ENCODE measurements around the gene CKMT2. TPM values are rescaled to one million over a fixed set of nuclear protein-coding genes. Genes with fewer than 3 reads are reported as not detected.
"Not testable (repeated sequence)": the region's sequence is repeated elsewhere in the genome, so short reads cannot be mapped to it uniquely, and the experiment has no call there.

CKMT2 gene
- polyA plus RNA-seq, 1 experiment, result 0.11 TPM

DNA sequence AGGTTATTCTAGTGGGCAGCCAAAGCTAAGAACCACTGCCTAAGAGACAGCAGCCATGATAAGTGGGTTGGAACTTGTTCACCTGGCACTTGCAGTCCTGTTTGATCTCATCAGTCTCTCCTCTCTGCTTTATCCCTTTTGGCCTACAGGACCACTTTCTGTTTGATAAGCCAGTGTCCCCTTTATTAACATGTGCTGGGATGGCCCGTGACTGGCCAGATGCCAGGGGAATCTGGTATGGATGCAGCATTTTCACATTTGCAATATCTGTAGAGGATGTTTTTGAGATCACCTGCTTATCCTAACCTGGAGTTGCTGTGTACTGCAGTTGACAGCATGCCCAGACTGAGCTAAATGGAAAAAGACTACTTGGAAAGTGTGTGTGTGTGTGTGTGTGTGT is 23.6 kb downstream of the CKMT2 start:
- no peak overlapping the region for H3K4me3 ChIP-seq (ENCODE audit: low read depth, low read length)
- TF ChIP-seq, protein P1, sequence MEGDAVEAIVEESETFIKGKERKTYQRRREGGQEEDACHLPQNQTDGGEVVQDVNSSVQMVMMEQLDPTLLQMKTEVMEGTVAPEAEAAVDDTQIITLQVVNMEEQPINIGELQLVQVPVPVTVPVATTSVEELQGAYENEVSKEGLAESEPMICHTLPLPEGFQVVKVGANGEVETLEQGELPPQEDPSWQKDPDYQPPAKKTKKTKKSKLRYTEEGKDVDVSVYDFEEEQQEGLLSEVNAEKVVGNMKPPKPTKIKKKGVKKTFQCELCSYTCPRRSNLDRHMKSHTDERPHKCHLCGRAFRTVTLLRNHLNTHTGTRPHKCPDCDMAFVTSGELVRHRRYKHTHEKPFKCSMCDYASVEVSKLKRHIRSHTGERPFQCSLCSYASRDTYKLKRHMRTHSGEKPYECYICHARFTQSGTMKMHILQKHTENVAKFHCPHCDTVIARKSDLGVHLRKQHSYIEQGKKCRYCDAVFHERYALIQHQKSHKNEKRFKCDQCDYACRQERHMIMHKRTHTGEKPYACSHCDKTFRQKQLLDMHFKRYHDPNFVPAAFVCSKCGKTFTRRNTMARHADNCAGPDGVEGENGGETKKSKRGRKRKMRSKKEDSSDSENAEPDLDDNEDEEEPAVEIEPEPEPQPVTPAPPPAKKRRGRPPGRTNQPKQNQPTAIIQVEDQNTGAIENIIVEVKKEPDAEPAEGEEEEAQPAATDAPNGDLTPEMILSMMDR (IDR thresholded peaks at IDR 0.05; ENCODE audit: low read depth, low read length), result no peak
- peaks cover 4% of the 10 kb centered on the region; the same call in 1 of the 2 replicates for H3K9me3 ChIP-seq (ENCODE audit: control insufficient read depth, insufficient read depth, low read length)
- no peak overlapping the region for H3K27ac ChIP-seq (ENCODE audit: low read depth, low read length)
- no peaks in the 10 kb centered on the region for H3K27me3 ChIP-seq (ENCODE audit: control insufficient read depth, insufficient read depth, low read length)
- CTCF ChIA-PET, result no interaction called here
- POLR2A ChIA-PET, result no interaction called here
- DNase-seq (ENCODE audit: low read depth, low spot score), result no peak

DNA sequence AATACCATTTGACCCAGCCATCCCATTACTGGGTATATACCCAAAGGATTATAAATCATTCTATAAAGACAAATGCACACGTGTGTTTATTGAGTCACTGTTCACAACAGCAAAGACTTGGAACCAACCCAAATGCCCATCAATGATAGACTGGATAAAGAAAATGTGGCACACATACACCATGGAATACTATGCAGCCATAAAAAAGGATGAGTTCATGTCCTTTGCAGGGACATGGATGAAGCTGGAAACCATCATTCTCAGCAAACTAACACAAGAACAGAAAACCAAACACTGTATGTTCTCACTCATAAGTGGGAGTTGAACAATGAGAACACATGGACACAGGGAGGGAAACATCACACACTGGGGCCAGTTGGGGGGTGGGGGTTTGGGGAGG is 29.7 kb downstream of the CKMT2 start:
- DNase-seq (ENCODE audit: low read depth, low spot score); H3K9me3 ChIP-seq (ENCODE audit: control insufficient read depth, insufficient read depth, low read length); H3K27ac ChIP-seq (ENCODE audit: low read depth, low read length); CTCF ChIA-PET; H3K27me3 ChIP-seq (ENCODE audit: control insufficient read depth, insufficient read depth, low read length); POLR2A ChIA-PET; H3K4me3 ChIP-seq (ENCODE audit: low read depth, low read length): not testable (repeated sequence)

DNA sequence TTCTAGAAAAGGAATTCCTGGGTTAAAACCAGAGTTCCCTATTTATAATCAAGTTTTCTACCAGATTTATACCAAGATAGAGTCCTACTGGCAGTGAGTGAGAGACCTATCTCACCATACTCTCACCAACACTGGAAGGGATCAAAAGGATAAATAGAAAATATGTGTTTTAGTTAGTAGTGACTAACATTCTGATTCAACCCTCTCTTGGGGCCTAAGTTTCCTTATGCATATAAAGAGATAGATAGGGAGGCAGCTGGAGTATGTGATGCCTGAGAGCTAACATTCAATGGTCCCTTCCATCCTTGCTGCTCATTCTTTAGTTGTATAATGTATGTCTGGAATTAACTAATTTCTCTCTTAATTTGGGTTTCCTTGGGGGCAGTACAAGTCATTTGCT is 32.0 kb downstream of the CKMT2 start:
- H3K9me3 ChIP-seq (ENCODE audit: control insufficient read depth, insufficient read depth, low read length), result peaks cover 3% of the 10 kb centered on the region; the same call in 1 of the 2 replicates
- CTCF ChIA-PET, result interaction anchor here (1.2 kb wide), 1 partner anchor 70 kb away, joined by 5 read pairs; no protein-coding TSS in a partner anchor
- no peak for DNase-seq (ENCODE audit: low read depth, low spot score)
- no peak overlapping the region for H3K4me3 ChIP-seq (ENCODE audit: low read depth, low read length)
- TF ChIP-seq, protein P1 (IDR thresholded peaks at IDR 0.05; ENCODE audit: low read depth, low read length), result no peak
- no peaks in the 10 kb centered on the region for H3K27me3 ChIP-seq (ENCODE audit: control insufficient read depth, insufficient read depth, low read length)
- POLR2A ChIA-PET, result no interaction called here
- H3K27ac ChIP-seq (ENCODE audit: low read depth, low read length), result no peak overlapping the region

DNA sequence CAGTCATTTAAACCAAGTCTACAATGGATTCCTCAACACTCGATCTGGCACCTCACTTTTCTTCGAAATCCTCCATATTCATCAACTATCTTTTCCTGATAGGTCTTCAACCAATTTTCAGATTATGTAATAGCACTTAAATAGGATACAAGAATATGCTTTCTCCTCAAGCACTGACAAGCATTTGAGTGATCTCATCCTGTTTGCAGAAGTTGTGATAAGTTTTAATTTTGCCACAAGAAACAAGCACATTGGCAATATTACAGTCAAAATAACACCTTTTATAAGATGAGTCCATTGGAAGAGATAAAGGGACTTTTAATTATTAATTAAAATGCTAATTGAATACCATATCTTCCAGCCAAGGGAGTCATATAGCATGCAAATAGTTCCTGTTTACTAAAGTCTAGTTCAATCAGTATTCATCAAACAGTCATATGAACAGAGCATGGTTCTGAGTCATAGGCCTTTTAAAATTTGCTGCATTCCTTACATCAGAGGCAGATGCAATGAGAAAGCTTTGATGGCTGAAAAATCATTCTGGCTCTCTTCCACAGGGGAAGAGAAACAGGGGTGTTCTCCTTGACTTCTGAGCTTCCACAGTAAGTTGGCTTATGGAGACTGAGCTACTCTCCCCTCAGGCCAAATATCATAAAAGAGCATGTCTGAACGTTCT is 35.5 kb downstream of the CKMT2 start:
- DNase-seq (ENCODE audit: low read depth, low spot score), result peak; percentile 49
- Histone ChIP-seq H3K27me3 (ENCODE audit: control insufficient read depth, insufficient read depth, low read length) (no peaks in the 10 kb centered on the region), H3K4me3 (ENCODE audit: low read depth, low read length) (no peak overlapping the region), H3K9me3 (ENCODE audit: control insufficient read depth, insufficient read depth, low read length) (peaks cover 4% of the 10 kb centered on the region; the same call in 1 of the 2 replicates), H3K27ac (ENCODE audit: low read depth, low read length) (peak overlapping the region; percentile 68)
- ChIA-PET CTCF (interaction anchor here (0.7 to 1.0 kb wide), 2 partner anchors 73 to 193 kb away, joined by 3 to 7 read pairs; no protein-coding TSS in a partner anchor), POLR2A (interaction anchor here (0.9 kb wide), 1 partner anchor 47 kb away, joined by 4 read pairs; no protein-coding TSS in a partner anchor)
- TF ChIP-seq, protein P1 (IDR thresholded peaks at IDR 0.05; ENCODE audit: low read depth, low read length), result no peak

DNA sequence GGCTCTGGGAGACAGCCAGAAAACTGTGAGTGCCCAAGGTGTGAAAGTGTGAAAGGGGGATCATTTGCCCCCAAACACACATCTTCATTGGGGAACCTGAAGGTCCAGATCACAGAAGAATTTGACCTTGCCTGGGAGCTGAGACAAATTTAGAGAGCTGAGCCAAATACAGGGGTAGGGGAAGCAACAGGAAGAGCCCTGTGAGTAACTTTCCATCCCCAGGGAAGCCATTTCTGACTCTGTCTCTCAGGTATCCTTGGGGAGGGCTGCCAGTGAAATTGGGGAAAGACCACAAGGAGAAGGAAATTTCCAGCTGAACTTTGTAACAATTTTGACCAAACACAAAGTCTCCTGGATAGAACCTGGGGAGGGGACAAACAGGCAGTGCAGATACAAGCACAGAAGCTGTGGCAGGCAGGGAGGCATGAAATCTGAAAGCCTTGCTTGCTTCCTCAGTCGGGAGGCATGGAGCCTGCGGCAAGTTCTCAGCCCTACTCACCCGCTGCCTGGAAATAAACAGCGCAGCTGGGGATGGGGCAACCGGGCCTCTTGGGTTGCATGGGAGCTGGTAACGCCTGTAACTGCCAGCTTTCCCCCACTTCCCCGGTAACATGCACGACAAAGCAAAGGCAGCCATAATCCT is 36.8 kb downstream of the CKMT2 start:
- TF ChIP-seq, protein P1 (IDR thresholded peaks at IDR 0.05; ENCODE audit: low read depth, low read length), result no peak
- no peaks in the 10 kb centered on the region for H3K27me3 ChIP-seq (ENCODE audit: control insufficient read depth, insufficient read depth, low read length)
- peaks cover 4% of the 10 kb centered on the region; the same call in 1 of the 2 replicates for H3K9me3 ChIP-seq (ENCODE audit: control insufficient read depth, insufficient read depth, low read length)
- H3K27ac ChIP-seq (ENCODE audit: low read depth, low read length), result no peak overlapping the region
- no peak overlapping the region for H3K4me3 ChIP-seq (ENCODE audit: low read depth, low read length)
- CTCF ChIA-PET, result interaction anchor here (0.7 to 1.4 kb wide), 3 partner anchors 30 to 956 kb away, joined by 3 to 6 read pairs (median 3); no protein-coding TSS in a partner anchor
- DNase-seq (ENCODE audit: low read depth, low spot score), result no peak
- POLR2A ChIA-PET, result no interaction called here

DNA sequence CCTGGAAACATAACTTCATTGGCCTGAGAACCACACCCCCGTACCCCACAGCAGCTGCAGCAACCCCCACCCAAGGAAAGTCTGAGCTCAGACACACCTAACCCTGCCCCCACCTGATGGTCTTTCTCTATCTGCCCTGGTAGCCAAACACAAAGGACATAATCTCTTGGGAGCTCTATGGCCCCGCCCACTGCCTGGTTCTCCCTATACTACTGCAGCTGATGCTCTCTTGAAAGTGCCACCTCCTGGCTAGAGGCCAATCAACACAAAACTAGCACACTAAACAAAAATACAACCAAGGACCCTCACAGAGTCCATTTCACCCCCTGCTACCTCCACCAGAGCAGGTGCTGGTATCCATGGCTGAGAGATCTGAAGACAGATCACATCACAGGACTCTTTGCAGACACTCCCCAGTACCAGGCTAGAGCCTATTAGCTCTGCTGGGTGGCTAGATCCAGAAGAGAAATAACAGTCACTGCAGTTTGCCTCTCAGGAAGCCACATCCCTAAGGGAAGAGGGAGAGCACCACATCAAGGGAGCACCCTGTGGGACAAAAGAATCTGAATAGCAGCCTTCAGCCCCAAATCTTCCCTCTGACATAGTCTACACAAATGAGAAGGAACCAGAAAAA is 37.4 kb downstream of the CKMT2 start:
- H3K4me3 ChIP-seq (ENCODE audit: low read depth, low read length); H3K9me3 ChIP-seq (ENCODE audit: control insufficient read depth, insufficient read depth, low read length); DNase-seq (ENCODE audit: low read depth, low spot score); H3K27me3 ChIP-seq (ENCODE audit: control insufficient read depth, insufficient read depth, low read length); H3K27ac ChIP-seq (ENCODE audit: low read depth, low read length); POLR2A ChIA-PET: not testable (repeated sequence)
- CTCF ChIA-PET, result interaction anchor here (1.3 to 3.1 kb wide), 4 partner anchors 28 to 955 kb away, joined by 3 to 22 read pairs (median 5); no protein-coding TSS in a partner anchor
